ENCODE results near the gene ONECUT2. TPM values are rescaled to one million over a fixed set of nuclear protein-coding genes. Genes with fewer than 3 reads are reported as not detected.

Gene ONECUT2
- total and polyA plus RNA-seq, 2 experiments from 2014 or later = 0.82 to 1.7 TPM

GRCh38 chr18:57441071-57441794, 6.1 kb downstream of the ONECUT2 start:
- no peaks in the 10 kb centered on the region for H3K79me2 ChIP-seq (replicated peaks; ENCODE audit: insufficient read depth)
- peak overlapping the region; percentile 91; the same call in 1 of the 2 replicates for H2AFZ ChIP-seq
- DNase-seq (ENCODE audit: low spot score) (peak; percentile 77), ATAC-seq (peak; percentile 10)
- H3K36me3 Mint-ChIP-seq (ENCODE audit: low read depth) = no peaks in the 10 kb centered on the region; the same call in 2 of the 3 replicates
- H3K9me3 Mint-ChIP-seq = 0 out of 3 replicates have a peak, but pooled peaks cover 10% of the 10 kb centered on the region
- peaks cover 52% of the 10 kb centered on the region for H3K4me1 ChIP-seq (ENCODE audit: insufficient read depth)
- H3K36me3 ChIP-seq (ENCODE audit: insufficient read depth) = no peaks in the 10 kb centered on the region
- H3F3A ChIP-seq (replicated peaks; ENCODE audit: low read depth) = peaks cover 31% of the 10 kb centered on the region
- peaks cover 37% of the 10 kb centered on the region for H4K20me1 ChIP-seq (replicated peaks; ENCODE audit: insufficient read depth)
- peaks cover 96% of the 10 kb centered on the region for H3K27me3 Mint-ChIP-seq (ENCODE audit: insufficient read depth, low read depth, poor library complexity)
- no peak overlapping the region for H3K27ac Mint-ChIP-seq
- peaks cover 50% of the 10 kb centered on the region for H3K4me1 Mint-ChIP-seq
- no peak overlapping the region for H3K27ac ChIP-seq (ENCODE audit: low read depth)
- peak overlapping the region; percentile 92 for H3K4me2 ChIP-seq
- H3K4me3 Mint-ChIP-seq = peak overlapping the region; percentile 82
- peaks cover 100% of the 10 kb centered on the region for H3K27me3 ChIP-seq (ENCODE audit: insufficient read depth)
- H3K4me3 ChIP-seq = peak overlapping the region; percentile 71
- H3K9me2 ChIP-seq (ENCODE audit: insufficient read depth) = no peaks in the 10 kb centered on the region
- TF ChIP-seq ZNF331 (CRISPR knock-in tag; IDR thresholded peaks at IDR 0.05; ENCODE audit: low read depth) (no peak), EZH2 (IDR thresholded peaks at IDR 0.05; ENCODE audit: low read depth, unreplicated experiment) (peak; percentile 87)

- H3K27me3 Mint-ChIP-seq (ENCODE audit: insufficient read depth, low read depth, poor library complexity) = peaks cover 76% of the 10 kb centered on the region
- no peak overlapping the region for H3K4me3 Mint-ChIP-seq
- Histone ChIP-seq H3K9me2 (ENCODE audit: insufficient read depth) (no peaks in the 10 kb centered on the region), H2AFZ (no peak overlapping the region), H3K27me3 (ENCODE audit: insufficient read depth) (peaks cover 85% of the 10 kb centered on the region), H3K4me1 (ENCODE audit: insufficient read depth) (peaks cover 57% of the 10 kb centered on the region), H3F3A (replicated peaks; ENCODE audit: low read depth) (peaks cover 20% of the 10 kb centered on the region), H3K4me3 (no peak overlapping the region), H3K27ac (ENCODE audit: low read depth) (no peak overlapping the region), H3K4me2 (no peak overlapping the region), H3K79me2 (replicated peaks; ENCODE audit: insufficient read depth) (no peaks in the 10 kb centered on the region), H4K20me1 (replicated peaks; ENCODE audit: insufficient read depth) (peaks cover 36% of the 10 kb centered on the region), H3K36me3 (ENCODE audit: insufficient read depth) (no peaks in the 10 kb centered on the region)
- 0 out of 3 replicates have a peak, but pooled peaks cover 4% of the 10 kb centered on the region for H3K9me3 Mint-ChIP-seq
- H3K36me3 Mint-ChIP-seq (ENCODE audit: low read depth) = no peaks in the 10 kb centered on the region
- H3K4me1 Mint-ChIP-seq = peaks cover 51% of the 10 kb centered on the region
- H3K27ac Mint-ChIP-seq = no peak overlapping the region
- no peak for DNase-seq (ENCODE audit: low spot score)
- ATAC-seq = no peak
- TF ChIP-seq ZNF331 (CRISPR knock-in tag; IDR thresholded peaks at IDR 0.05; ENCODE audit: low read depth) (no peak), EZH2 (IDR thresholded peaks at IDR 0.05; ENCODE audit: low read depth, unreplicated experiment) (no peak), REST (IDR thresholded peaks at IDR 0.05; ENCODE audit: unreplicated experiment) (no peak), CREB1 (CRISPR knock-in tag; IDR thresholded peaks at IDR 0.05; ENCODE audit: low read depth) (no peak), CTCF (conservative IDR thresholded peaks at IDR 0.05; ENCODE audit: low read depth in 2 of 2) (no peak), EZH2phosphoT487 (IDR thresholded peaks at IDR 0.05; ENCODE audit: unreplicated experiment) (no peak), JUNB (IDR thresholded peaks at IDR 0.05; ENCODE audit: unreplicated experiment) (no peak), ZNF114 (CRISPR knock-in tag; IDR thresholded peaks at IDR 0.05) (no peak), STAT1 (IDR thresholded peaks at IDR 0.05; ENCODE audit: unreplicated experiment) (no peak)
Observed at GRCh38 chr18:57443247-57443646, 8.1 kb downstream of the ONECUT2 start.
